OCI-LY1 (cell line): ENCODE data around the gene TMPRSS3.

Experiments
- H2AFZ ChIP-seq: fragments of 200-600 bp; sonication (generic), shearing (Covaris generic); 2 replicates; pipeline ENCODE4 v1.6.0; 2014; ENCODE audit warnings: antibody characterized with exemption, mild to moderate bottlenecking, low read length
- H3F3A ChIP-seq: fragments of 200-600 bp; sonication (generic), shearing (Covaris generic); 2 replicates; pipeline ENCODE4 v1.6.0; 2014; ENCODE audit warnings: mild to moderate bottlenecking, antibody characterized with exemption, low read length, moderate library complexity; ENCODE audit not compliant: insufficient read depth
- H3K27ac ChIP-seq: fragments of 200-600 bp; sonication (generic); 2 replicates; pipeline ENCODE4 v1.5.1; 2014; ENCODE audit warnings: low read length, mixed run types, mild to moderate bottlenecking, low read depth; ENCODE audit not compliant: poor library complexity, severe bottlenecking
- H3K27me3 ChIP-seq: fragments of 200-600 bp; sonication (generic); 2 replicates; pipeline ENCODE4 v1.6.0; 2014; ENCODE audit warnings: antibody characterized with exemption, mild to moderate bottlenecking, low read length, moderate library complexity; ENCODE audit not compliant: insufficient read depth
- H3K36me3 ChIP-seq: fragments of 200-600 bp; sonication (generic); 2 replicates; pipeline ENCODE4 v1.6.1; 2014; ENCODE audit warnings: mild to moderate bottlenecking, antibody characterized with exemption, low read length, moderate library complexity, mixed read lengths; ENCODE audit not compliant: insufficient read depth
- H3K4me1 ChIP-seq: fragments of 200-600 bp; sonication (generic); 2 replicates; pipeline ENCODE4 v1.5.1; 2014; ENCODE audit warnings: mild to moderate bottlenecking, low read length, moderate library complexity; ENCODE audit not compliant: insufficient read depth, severe bottlenecking
- H3K4me2 ChIP-seq: fragments of 200-600 bp; sonication (generic), shearing (Covaris generic); 2 replicates; pipeline ENCODE4 v1.6.1; 2014; ENCODE audit warnings: low read length
- H3K4me3 ChIP-seq: fragments of 200-600 bp; sonication (generic); 2 replicates; pipeline ENCODE4 v1.5.1; 2014; ENCODE audit warnings: low read length, low read depth, mild to moderate bottlenecking, mixed read lengths; ENCODE audit not compliant: poor library complexity, severe bottlenecking
- H3K79me2 ChIP-seq: fragments of 200-600 bp; shearing (Covaris generic); 2 replicates; pipeline ENCODE4 v1.6.1; 2016; ENCODE audit warnings: mixed run types, low read length, mixed read lengths; ENCODE audit not compliant: insufficient read depth
- H3K9ac ChIP-seq: fragments of 200-600 bp; sonication (generic), shearing (Covaris generic); 2 replicates; pipeline ENCODE4 v1.6.1; 2014; ENCODE audit warnings: mild to moderate bottlenecking, low read length, mixed read lengths
- H3K9me2 ChIP-seq: fragments of 200-600 bp; sonication (generic), shearing (Covaris generic); 2 replicates; pipeline ENCODE4 v1.6.1; 2014; ENCODE audit warnings: low read depth, mild to moderate bottlenecking, low read length, mixed read lengths
- H3K9me3 ChIP-seq: fragments of 200-600 bp; shearing (Covaris generic); 2 replicates; pipeline ENCODE4 v1.6.1; 2014; ENCODE audit warnings: low read length, mixed read lengths
- H4K20me1 ChIP-seq: fragments of 200-600 bp; sonication (generic), shearing (Covaris generic); 2 replicates; pipeline ENCODE4 v1.6.0; 2016; ENCODE audit warnings: mild to moderate bottlenecking, low read length; ENCODE audit not compliant: insufficient read depth
- CTCF ChIP-seq: fragments of 200-600 bp; sonication (generic), shearing (Covaris generic); IDR thresholded peaks from 2 replicates; pipeline ENCODE4 v1.5.1; 2017; ENCODE audit warnings: mild to moderate bottlenecking, antibody characterized with exemption, low read length, moderate library complexity, mixed read lengths
- EZH2 ChIP-seq: fragments of 200-600 bp; sonication (generic), shearing (Covaris generic); IDR thresholded peaks from 2 replicates; pipeline ENCODE4 v1.8.0; 2017; ENCODE audit warnings: borderline replicate concordance, mixed run types, mild to moderate bottlenecking, antibody characterized with exemption, low read length, moderate library complexity, mixed read lengths

The TMPRSS3 gene

GRCh38 chr21:42331660-42332059, 64.2 kb downstream of the TMPRSS3 start:
- H3K9me3 ChIP-seq, result peaks cover 6% of the 10 kb centered on the region; the same call in 1 of the 2 replicates
- H3F3A ChIP-seq, result no peaks in the 10 kb centered on the region
- no peak overlapping the region for H3K27ac ChIP-seq
- H3K4me2 ChIP-seq, result no peak overlapping the region
- H3K9ac ChIP-seq, result no peak overlapping the region
- TF ChIP-seq EZH2 (no peak), CTCF (no peak)
- H4K20me1 ChIP-seq, result no peaks in the 10 kb centered on the region
- H3K9me2 ChIP-seq, result no peaks in the 10 kb centered on the region
- H3K4me1 ChIP-seq, result no peaks in the 10 kb centered on the region
- H3K36me3 ChIP-seq, result no peaks in the 10 kb centered on the region
- no peak overlapping the region for H2AFZ ChIP-seq
- peaks cover 6% of the 10 kb centered on the region; the same call in 1 of the 2 replicates for H3K27me3 ChIP-seq
- no peaks in the 10 kb centered on the region for H3K79me2 ChIP-seq
- no peak overlapping the region for H3K4me3 ChIP-seq

- Histone ChIP-seq H3K27ac (no peak overlapping the region), H3K36me3 (no peaks in the 10 kb centered on the region), H3K9me3 (peaks cover 6% of the 10 kb centered on the region; the same call in 1 of the 2 replicates), H3K9me2 (no peaks in the 10 kb centered on the region), H3K27me3 (peaks cover 6% of the 10 kb centered on the region; the same call in 1 of the 2 replicates), H3K4me2 (no peak overlapping the region), H3K4me1 (no peaks in the 10 kb centered on the region), H2AFZ (no peak overlapping the region), H3K9ac (no peak overlapping the region), H3K4me3 (no peak overlapping the region), H3K79me2 (no peaks in the 10 kb centered on the region), H4K20me1 (no peaks in the 10 kb centered on the region), H3F3A (no peaks in the 10 kb centered on the region)
- TF ChIP-seq CTCF (no peak), EZH2 (no peak)
Measured at GRCh38 chr21:42330380-42331371, 65.2 kb downstream of the TMPRSS3 start.

- Histone ChIP-seq H4K20me1 (no peaks in the 10 kb centered on the region), H3K27ac (no peak overlapping the region), H3K4me2 (no peak overlapping the region), H3K9ac (no peak overlapping the region), H2AFZ (no peak overlapping the region), H3K9me3 (no peaks in the 10 kb centered on the region), H3K9me2 (no peaks in the 10 kb centered on the region), H3K27me3 (peaks cover 12% of the 10 kb centered on the region; the same call in 1 of the 2 replicates), H3K4me1 (peaks cover under 1% of the 10 kb centered on the region), H3K79me2 (no peaks in the 10 kb centered on the region), H3F3A (no peaks in the 10 kb centered on the region), H3K4me3 (no peak overlapping the region), H3K36me3 (no peaks in the 10 kb centered on the region)
- TF ChIP-seq EZH2 (no peak), CTCF (no peak)
Measured at GRCh38 chr21:42324896-42325295, 71.0 kb downstream of the TMPRSS3 start.
